Fibroblast of lung (primary cell): ENCODE data around the gene NHSL2. TPM values are rescaled to one million over a fixed set of nuclear protein-coding genes. Genes with fewer than 3 reads are reported as not detected.

Experiments used
- DNase-seq, 2 donors: peaks; one replicate each; pipeline versions ENCODE4 v3.0.0 to v3.0.0-alpha.2; 2010; ENCODE audit warnings: low read depth in 2 of 2
- H2AFZ ChIP-seq: 2 replicates; pipeline ENCODE4 v1.5.1; 2012; ENCODE audit warnings: low read length, control low read depth, inconsistent platforms
- H3K27ac ChIP-seq: 2 replicates; pipeline ENCODE4 v1.5.1; 2011; ENCODE audit warnings: low read length, control low read depth; ENCODE audit not compliant: insufficient read depth
- H3K27me3 ChIP-seq: 2 replicates; pipeline ENCODE4 v1.5.1; 2011; ENCODE audit warnings: mild to moderate bottlenecking, low read length; ENCODE audit not compliant: control insufficient read depth, insufficient read depth
- H3K36me3 ChIP-seq: 2 replicates; pipeline ENCODE4 v1.5.1; 2011; ENCODE audit warnings: low read length; ENCODE audit not compliant: control insufficient read depth, insufficient read depth
- H3K4me1 ChIP-seq: 2 replicates; pipeline ENCODE4 v1.5.1; 2011; ENCODE audit warnings: low read length; ENCODE audit not compliant: control insufficient read depth, insufficient read depth; ENCODE audit errors: extremely low read depth
- H3K4me2 ChIP-seq: 2 replicates; pipeline ENCODE4 v1.5.1; 2011; ENCODE audit warnings: low read length, control low read depth; ENCODE audit not compliant: insufficient read depth; ENCODE audit errors: extremely low read depth
- H3K4me3 ChIP-seq, 4 experiments: fragments of 200-600 bp in 1 of 4; sonication (generic) in 1 of 4; replicated peaks in 1 of 4; 2 replicates each; pipeline ENCODE4 v1.5.1; 2011 to 2016; ENCODE audit warnings: low read length in 4 of 4, low read depth in 3 of 4, mild to moderate bottlenecking in 3 of 4, control low read depth in 2 of 4, inconsistent platforms in 1 of 4, mixed read lengths in 1 of 4; ENCODE audit not compliant: insufficient read depth in 1 of 4; ENCODE audit errors: control extremely low read depth in 1 of 4
- H3K79me2 ChIP-seq: 2 replicates; pipeline ENCODE4 v1.5.1; 2012; ENCODE audit warnings: mild to moderate bottlenecking, low read length, inconsistent platforms; ENCODE audit not compliant: control insufficient read depth, insufficient read depth
- H3K9ac ChIP-seq: 2 replicates; pipeline ENCODE4 v1.5.1; 2011; ENCODE audit warnings: mild to moderate bottlenecking, low read length, control low read depth; ENCODE audit not compliant: insufficient read depth
- H3K9me3 ChIP-seq: 2 replicates; pipeline ENCODE4 v1.5.1; 2012; ENCODE audit warnings: low read depth, low read length; ENCODE audit not compliant: control insufficient read depth, insufficient read depth
- H4K20me1 ChIP-seq: 2 replicates; pipeline ENCODE4 v1.5.1; 2011; ENCODE audit warnings: low read length; ENCODE audit not compliant: control insufficient read depth, insufficient read depth; ENCODE audit errors: extremely low read depth
- CTCF ChIP-seq, 2 donors: IDR thresholded peaks in 1 of 2; conservative IDR thresholded peaks in 1 of 2; 1 replicate in 1 of 2; 2 replicates in 1 of 2; pipeline ENCODE4 v1.5.1; 2011 to 2012; ENCODE audit warnings: low read length in 2 of 2, control low read depth in 1 of 2, inconsistent platforms in 1 of 2, low read depth in 1 of 2, mild to moderate bottlenecking in 1 of 2
- EZH2 ChIP-seq: IDR thresholded peaks from 2 replicates; pipeline ENCODE4 v1.5.1; 2012; ENCODE audit warnings: low read length, control low read depth, mild to moderate bottlenecking; ENCODE audit errors: missing control alignments
- polyA plus RNA-seq, 2 donors: library from polyadenylated mRNA; depleted of rRNA in 1 of 2; stranded (reverse) in 1 of 2; unstranded in 1 of 2; fragments of >200 nt; gene quantifications; 2 replicates each; pipeline ENCODE4 v1.2.1, GENCODE V29; 2011 to 2012; ENCODE audit warnings: missing spikeins in 1 of 2
- total RNA-seq: library from RNA; depleted of rRNA; stranded (reverse); fragments of >200 nt; gene quantifications from 2 replicates; pipeline ENCODE4 v1.2.1, GENCODE V29; 2014

NHSL2 gene
- total and polyA plus RNA-seq, 2 donors (not counting 1 experiment from before 2014, with no cell fraction given): 4.3 to 9.7 TPM

- Histone ChIP-seq H3K27ac (no peak overlapping the region), H3K4me3 (no peak overlapping the region), H3K36me3 (no peaks in the 10 kb centered on the region), H2AFZ (no peak overlapping the region), H3K79me2 (no peaks in the 10 kb centered on the region), H4K20me1 (no peaks in the 10 kb centered on the region), H3K4me1 (no peaks in the 10 kb centered on the region), H3K4me2 (no peak overlapping the region), H3K27me3 (no peaks in the 10 kb centered on the region), H3K9ac (no peak overlapping the region), H3K9me3 (no peaks in the 10 kb centered on the region)
- TF ChIP-seq CTCF (conservative IDR thresholded peaks at IDR 0.05 in 1 of 2, IDR thresholded peaks at IDR 0.05 in 1 of 2; ENCODE audit: low read depth in 1 of 2, low read length in 2 of 2) (no peak), EZH2 (no peak)
- DNase-seq: peak in 1 of 2 donors; percentile 40
Measured at GRCh38 chrX:72045141-72045540, 134.5 kb downstream of the NHSL2 start.

GRCh38 chrX:72045552-72046277 is 135.1 kb downstream of the NHSL2 start:
- H3K27me3 ChIP-seq: no peaks in the 10 kb centered on the region

GRCh38 chrX:72046447-72046846 is 135.8 kb downstream of the NHSL2 start:
- Histone ChIP-seq H3K9me3 (no peaks in the 10 kb centered on the region), H3K36me3 (no peaks in the 10 kb centered on the region), H3K27ac (no peak overlapping the region)

More at GRCh38 chrX:72045552-72046277, 135.1 kb downstream of the NHSL2 start:
- Histone ChIP-seq H3K27ac (no peak overlapping the region), H3K9ac (no peak overlapping the region), H3K36me3 (no peaks in the 10 kb centered on the region), H3K79me2 (no peaks in the 10 kb centered on the region), H2AFZ (no peak overlapping the region), H4K20me1 (no peaks in the 10 kb centered on the region), H3K9me3 (no peaks in the 10 kb centered on the region), H3K4me1 (no peaks in the 10 kb centered on the region), H3K4me3 (no peak overlapping the region), H3K4me2 (no peak overlapping the region)
- TF ChIP-seq EZH2 (no peak), CTCF (conservative IDR thresholded peaks at IDR 0.05 in 1 of 2, IDR thresholded peaks at IDR 0.05 in 1 of 2; ENCODE audit: low read depth in 1 of 2, low read length in 2 of 2) (no peak)
- DNase-seq: peak in 1 of 2 donors; percentile 65

More at GRCh38 chrX:72046447-72046846, 135.8 kb downstream of the NHSL2 start:
- no peaks in the 10 kb centered on the region for H3K79me2 ChIP-seq
- TF ChIP-seq CTCF (conservative IDR thresholded peaks at IDR 0.05 in 1 of 2, IDR thresholded peaks at IDR 0.05 in 1 of 2; ENCODE audit: low read depth in 1 of 2, low read length in 2 of 2) (no peak), EZH2 (no peak)
- peak in 1 of 2 donors; percentile 52 for DNase-seq
- H3K9ac ChIP-seq: no peak overlapping the region
- no peaks in the 10 kb centered on the region for H3K4me1 ChIP-seq
- H4K20me1 ChIP-seq: no peaks in the 10 kb centered on the region
- H3K4me3 ChIP-seq: no peak overlapping the region
- H2AFZ ChIP-seq: no peak overlapping the region
- H3K27me3 ChIP-seq: no peaks in the 10 kb centered on the region
- no peak overlapping the region for H3K4me2 ChIP-seq
